Heart right ventricle (tissue), 16 donors: ENCODE data around the gene MBTPS1. TPM values are rescaled to one million over a fixed set of nuclear protein-coding genes. Genes with fewer than 3 reads are reported as not detected.

Experiments
- ATAC-seq, 8 donors: fragments of 200-7000 bp; cut with Tn5 transposase; one replicate each; pipeline ENCODE4 v1.9.1; 2020; ENCODE audit warnings: mild to moderate bottlenecking in 8 of 8, moderate library complexity in 8 of 8, moderate number of reproducible peaks in 1 of 8
- DNase-seq, 2 donors: peaks; one replicate each; pipeline ENCODE4 v3.0.0-alpha.2; 2020
- H3K27ac ChIP-seq, 10 donors: fragments of 200-600 bp; sonication (generic) in 2 of 10; one replicate each; pipeline versions ENCODE4 v1.5.0 to v1.8.0; 2020 to 2022; ENCODE audit warnings: mild to moderate bottlenecking in 3 of 10
- H3K27me3 ChIP-seq, 7 donors: fragments of 200-600 bp; one replicate each; pipeline ENCODE4 v1.8.0; 2021 to 2022; ENCODE audit warnings: mild to moderate bottlenecking in 2 of 7
- H3K36me3 ChIP-seq, 9 donors: fragments of 200-600 bp; sonication (generic) in 1 of 9; one replicate each; pipeline versions ENCODE4 v1.5.0 to v1.8.0; 2020 to 2022; ENCODE audit warnings: mild to moderate bottlenecking in 2 of 9
- H3K4me1 ChIP-seq, 9 donors: fragments of 200-600 bp; sonication (generic) in 1 of 9; one replicate each; pipeline versions ENCODE4 v1.5.0 to v1.8.0; 2020 to 2022; ENCODE audit warnings: mild to moderate bottlenecking in 4 of 9
- H3K4me3 ChIP-seq, 10 donors: fragments of 200-600 bp; sonication (generic) in 2 of 10; one replicate each; pipeline versions ENCODE4 v1.5.0 to v1.8.0; 2020 to 2022; ENCODE audit warnings: mild to moderate bottlenecking in 7 of 10, moderate library complexity in 2 of 10
- H3K9me3 ChIP-seq, 11 donors: fragments of 200-600 bp in 10 of 11; sonication (generic) in 2 of 11; one replicate each; pipeline versions ENCODE4 v1.5.0 to v1.8.0; 2013 to 2022; ENCODE audit warnings: mild to moderate bottlenecking in 2 of 11, control low read depth in 1 of 11, moderate library complexity in 1 of 11
- WGBS, 2 donors: extraction: QIAGEN DNeasy Blood & Tissue Kit; methylation state at CpG; one replicate each; pipeline ENCODE4 v1.1.7; 2013; ENCODE audit warnings: inconsistent platforms in 1 of 2; 5-methylcytosine and 5-hydroxymethylcytosine counted together
- intact Hi-C, 10 donors: fragments of 100-400 bp; cut with DNase I; formaldehyde crosslinking; loops; one replicate each; pipeline versions ENCODE4 v1.11.1 to v1.14.2; 2022
- polyA plus RNA-seq, 2 donors: library from polyadenylated mRNA; stranded (reverse); fragments of 200-250 nt; gene quantifications; one replicate each; pipeline ENCODE4 v1.2.3, GENCODE V29; 2013
- total RNA-seq, 10 donors: library from RNA; stranded (reverse); fragmentation: NEBNext Ultra II Directional in 3 of 10; extraction: Animal tissue kit (Norgen Biotek cat#: 25700) in 3 of 10; gene quantifications; one replicate each; pipeline versions ENCODE4 v1.2.1 to v1.2.4, GENCODE V29; 2021 to 2023
- TF ChIP-seq, protein P1 (sequence below), 9 donors: fragments of 200-600 bp; sonication (generic) in 2 of 9; IDR thresholded peaks; one replicate each; pipeline versions ENCODE4 v1.5.0 to v1.8.0; 2021 to 2022; ENCODE audit warnings: antibody characterized with exemption in 9 of 9, mild to moderate bottlenecking in 5 of 9, moderate library complexity in 1 of 9
- donor health status: Arrhythmogenic right ventricular cardiomyopathy.
- donor health status: ischemic (EF 13 %, LVEDD 7.1; RV severe dilation, severe dysfunction).
- donor health status: healthy with polysubstance abuse.
- donor health status: DM: no; HTN: yes; CAD: no.
- donor health status: DM: no; HTN: no; CAD: no.
- donor health status: ischemic (EF 25% LVEDD 6.9; RV normal size, moderate dysfunction).
- donor health status: ischemic (EF 25% LVEDD 5.7; RV mildly dilated, moderate dysfunction).
- donor health status: healthy.
- donor health status: DM: yes; HTN: yes; CAD: no.
- donor health status: Ischemic cardiomyopathy.
- donor health status: ischemic (EF 35%, LVEDD 5.7; RV mildly dilated, moderate dysfunction).
- donor health status: nonischemic (EF 11% LVEDD 7.7; RV severe dilation, severe dysfunction).
- donor health status: DM: yes; HTN: yes; CAD: no.
- donor health status: PGD.
- donor health status: ischemic (EF 29% LVEDD 5.4; RV normal size, mild dysfunction).
- donor health status: nonischemic (EF 23%, LVEDD 6.1; RV moderate dilation, normal function).

The MBTPS1 gene
- total and polyA plus RNA-seq, 12 donors: 41.4 to 122 (median 66.0) TPM

DNA sequence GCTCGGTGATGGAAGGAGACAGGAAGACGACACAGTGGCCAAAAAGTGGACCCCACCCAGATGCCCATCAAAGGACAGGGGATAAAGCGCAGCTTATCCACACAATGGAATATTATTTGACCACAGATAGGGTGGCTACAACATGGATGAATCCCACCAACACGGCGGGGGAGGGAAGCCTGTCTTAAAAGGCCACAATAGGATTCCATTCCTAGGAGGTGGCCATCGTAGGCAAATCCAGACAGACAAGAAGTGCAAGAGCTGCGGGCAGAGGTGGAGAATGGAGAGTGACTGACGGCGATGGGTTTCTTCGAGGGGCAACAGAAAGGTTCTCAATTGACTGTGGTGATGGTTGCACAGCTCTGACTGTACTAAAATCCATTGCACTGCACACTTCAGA lies 90.1 kb downstream of the MBTPS1 start:
- H3K4me1 ChIP-seq: peaks cover 0 to 7% (median 0%) of the 10 kb centered on the region in 9 donors
- intact Hi-C loops: no loop called here
- H3K27me3 ChIP-seq: peaks cover 0 to 39% (median 0%) of the 10 kb centered on the region in 7 donors
- WGBS, 2 donors: 83 to 85% methylated on average over 10 of the region's 10 CpGs
- ATAC-seq: no peak
- H3K36me3 ChIP-seq: no peaks in the 10 kb centered on the region
- peaks cover 0 to 11% (median 2%) of the 10 kb centered on the region in 11 donors for H3K9me3 ChIP-seq
- no peak for DNase-seq
- H3K27ac ChIP-seq: no peak overlapping the region
- no peak overlapping the region for H3K4me3 ChIP-seq
- TF ChIP-seq, protein P1, sequence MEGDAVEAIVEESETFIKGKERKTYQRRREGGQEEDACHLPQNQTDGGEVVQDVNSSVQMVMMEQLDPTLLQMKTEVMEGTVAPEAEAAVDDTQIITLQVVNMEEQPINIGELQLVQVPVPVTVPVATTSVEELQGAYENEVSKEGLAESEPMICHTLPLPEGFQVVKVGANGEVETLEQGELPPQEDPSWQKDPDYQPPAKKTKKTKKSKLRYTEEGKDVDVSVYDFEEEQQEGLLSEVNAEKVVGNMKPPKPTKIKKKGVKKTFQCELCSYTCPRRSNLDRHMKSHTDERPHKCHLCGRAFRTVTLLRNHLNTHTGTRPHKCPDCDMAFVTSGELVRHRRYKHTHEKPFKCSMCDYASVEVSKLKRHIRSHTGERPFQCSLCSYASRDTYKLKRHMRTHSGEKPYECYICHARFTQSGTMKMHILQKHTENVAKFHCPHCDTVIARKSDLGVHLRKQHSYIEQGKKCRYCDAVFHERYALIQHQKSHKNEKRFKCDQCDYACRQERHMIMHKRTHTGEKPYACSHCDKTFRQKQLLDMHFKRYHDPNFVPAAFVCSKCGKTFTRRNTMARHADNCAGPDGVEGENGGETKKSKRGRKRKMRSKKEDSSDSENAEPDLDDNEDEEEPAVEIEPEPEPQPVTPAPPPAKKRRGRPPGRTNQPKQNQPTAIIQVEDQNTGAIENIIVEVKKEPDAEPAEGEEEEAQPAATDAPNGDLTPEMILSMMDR (IDR thresholded peaks at IDR 0.05): no peak

DNA sequence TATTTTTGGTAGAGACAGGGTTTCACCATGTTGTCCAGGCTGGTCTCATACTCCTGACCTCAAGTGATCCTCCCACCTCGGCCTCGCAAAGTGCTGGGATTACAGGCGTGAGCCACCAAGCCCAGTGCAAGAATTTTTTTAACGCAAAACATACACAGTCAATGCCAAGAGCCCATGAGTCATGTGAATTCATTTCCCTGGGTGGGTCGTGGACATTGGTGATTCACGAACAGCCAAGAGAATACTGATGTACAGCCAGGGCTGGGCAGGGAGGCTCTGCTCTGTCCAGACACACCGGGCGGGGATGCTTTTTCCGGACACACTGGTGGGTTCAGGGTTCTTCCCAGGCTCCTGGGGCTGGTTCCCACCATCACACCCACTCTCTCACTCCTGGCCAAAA lies 91.9 kb downstream of the MBTPS1 start:
- ATAC-seq (peak in 1 of 8 donors; percentile 14), DNase-seq (no peak)
- intact Hi-C loops: no loop called here

DNA sequence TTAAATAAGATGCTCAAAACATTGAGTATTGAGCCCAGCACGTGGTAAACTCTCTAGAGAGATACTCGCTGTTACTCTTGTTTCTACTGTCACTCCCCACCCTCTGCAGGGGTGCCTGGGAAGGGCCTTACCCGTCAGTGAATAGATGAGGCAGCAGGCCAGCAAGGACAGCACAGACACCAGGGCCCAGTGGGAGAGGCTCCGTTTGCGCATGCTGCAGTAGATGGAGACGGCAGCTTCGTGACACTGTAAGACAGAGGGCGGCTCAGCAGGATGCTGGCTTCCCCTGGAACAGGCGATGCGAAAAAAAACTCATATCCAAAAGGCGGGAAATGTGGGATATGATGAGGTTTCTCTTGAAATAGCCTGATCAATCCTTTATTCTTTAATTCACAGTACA lies 94.1 kb downstream of the MBTPS1 start:
- H3K4me3 ChIP-seq: no peak overlapping the region
- intact Hi-C loops: no loop called here
- H3K9me3 ChIP-seq: peaks cover 0 to 36% (median 3%) of the 10 kb centered on the region in 11 donors
- WGBS, 2 donors: 64 to 71% methylated on average over 11 of the region's 11 CpGs
- peaks cover 0 to 9% (median 0%) of the 10 kb centered on the region in 9 donors for H3K4me1 ChIP-seq
- TF ChIP-seq, protein P1 (IDR thresholded peaks at IDR 0.05): no peak
- no peak overlapping the region for H3K27ac ChIP-seq
- DNase-seq (no peak), ATAC-seq (no peak)
- H3K36me3 ChIP-seq: no peaks in the 10 kb centered on the region
- peaks cover 0 to 28% (median 0%) of the 10 kb centered on the region in 7 donors for H3K27me3 ChIP-seq

More for the DNA sequence above, 91.9 kb downstream of the MBTPS1 start:
- peaks cover 0 to 28% (median 3%) of the 10 kb centered on the region in 11 donors for H3K9me3 ChIP-seq
- H3K27ac ChIP-seq: no peak overlapping the region
- H3K4me1 ChIP-seq: peaks cover 0 to 7% (median 0%) of the 10 kb centered on the region in 9 donors
- TF ChIP-seq, protein P1 (IDR thresholded peaks at IDR 0.05): no peak
- H3K27me3 ChIP-seq: peaks cover 0 to 35% (median 0%) of the 10 kb centered on the region in 7 donors
- 64 to 75% methylated on average over 9 of the region's 9 CpGs for WGBS, 2 donors
- no peak overlapping the region for H3K4me3 ChIP-seq
- no peaks in the 10 kb centered on the region for H3K36me3 ChIP-seq

DNA sequence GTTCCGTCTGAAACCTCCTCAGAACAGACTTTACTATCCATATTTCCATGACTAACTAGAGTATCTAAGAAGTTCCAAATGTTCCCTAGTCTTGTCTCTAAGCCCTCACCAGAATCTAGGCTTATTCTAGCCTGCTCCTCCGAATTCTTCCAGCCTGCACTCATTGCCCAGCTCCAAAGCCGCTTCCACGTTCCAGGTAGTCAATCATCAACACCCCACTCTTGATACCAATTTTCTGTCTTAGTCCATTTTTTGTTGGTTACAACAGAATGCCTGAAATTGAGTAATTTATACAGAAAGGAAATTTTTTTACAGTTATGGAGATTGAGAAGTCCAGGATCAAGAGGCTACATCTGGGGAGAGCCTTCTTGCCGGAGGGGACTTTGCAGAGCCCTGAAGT lies 95.3 kb downstream of the MBTPS1 start:
- no peak for ATAC-seq
- intact Hi-C loops: no loop called here
- peaks cover 0 to 17% (median 0%) of the 10 kb centered on the region in 7 donors for H3K27me3 ChIP-seq
- peaks cover 0 to 9% (median 0%) of the 10 kb centered on the region in 9 donors for H3K4me1 ChIP-seq
- TF ChIP-seq, protein P1 (IDR thresholded peaks at IDR 0.05): no peak
- DNase-seq: no peak
- no peak overlapping the region for H3K27ac ChIP-seq
- no peak overlapping the region for H3K4me3 ChIP-seq
- peaks cover 0 to 36% (median 3%) of the 10 kb centered on the region in 11 donors for H3K9me3 ChIP-seq
- H3K36me3 ChIP-seq: no peaks in the 10 kb centered on the region
- 73 to 86% methylated on average over 5 of the region's 5 CpGs for WGBS, 2 donors
